ENCODE data around the gene NAGS.

DNA sequence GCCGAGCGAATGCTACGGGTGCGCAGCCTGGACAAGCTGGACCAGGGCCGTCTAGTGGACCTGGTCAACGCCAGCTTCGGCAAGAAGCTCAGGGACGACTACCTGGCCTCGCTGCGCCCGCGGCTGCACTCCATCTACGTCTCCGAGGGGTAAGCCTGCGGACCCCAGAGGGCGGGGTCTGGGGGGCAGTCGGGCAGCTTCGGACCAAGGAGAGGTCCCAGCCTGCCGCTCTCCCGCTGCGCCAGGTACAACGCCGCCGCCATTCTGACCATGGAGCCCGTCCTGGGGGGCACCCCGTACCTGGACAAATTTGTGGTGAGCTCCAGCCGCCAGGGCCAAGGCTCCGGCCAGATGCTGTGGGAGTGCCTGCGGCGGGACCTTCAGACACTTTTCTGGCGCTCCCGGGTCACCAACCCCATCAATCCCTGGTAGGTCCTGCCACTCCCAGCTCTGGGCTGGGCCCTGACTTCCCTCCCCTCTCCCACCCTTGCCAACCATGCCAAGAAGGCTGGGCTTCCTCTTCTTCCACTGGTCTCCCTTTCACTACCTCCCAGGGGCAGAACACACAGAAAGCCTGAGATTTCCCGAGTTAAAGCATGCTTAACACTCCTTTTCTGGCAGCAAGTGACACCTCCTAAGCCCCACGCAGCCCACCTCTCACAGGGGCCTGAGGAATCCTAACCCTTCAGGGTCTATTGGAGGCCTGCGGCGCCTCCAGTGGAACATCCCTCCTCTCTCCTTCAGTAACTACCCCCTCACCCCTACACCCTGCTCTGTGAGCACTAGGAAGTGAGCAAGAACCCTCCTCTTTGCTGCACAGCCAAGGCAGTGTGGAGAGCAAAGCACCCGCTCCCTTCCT is 3.2 kb downstream of the NAGS start:
- no peak for TF ChIP-seq EZH2 (IDR thresholded peaks at IDR 0.05; ENCODE audit: low read depth, unreplicated experiment)
- TF ChIP-seq, protein P1, sequence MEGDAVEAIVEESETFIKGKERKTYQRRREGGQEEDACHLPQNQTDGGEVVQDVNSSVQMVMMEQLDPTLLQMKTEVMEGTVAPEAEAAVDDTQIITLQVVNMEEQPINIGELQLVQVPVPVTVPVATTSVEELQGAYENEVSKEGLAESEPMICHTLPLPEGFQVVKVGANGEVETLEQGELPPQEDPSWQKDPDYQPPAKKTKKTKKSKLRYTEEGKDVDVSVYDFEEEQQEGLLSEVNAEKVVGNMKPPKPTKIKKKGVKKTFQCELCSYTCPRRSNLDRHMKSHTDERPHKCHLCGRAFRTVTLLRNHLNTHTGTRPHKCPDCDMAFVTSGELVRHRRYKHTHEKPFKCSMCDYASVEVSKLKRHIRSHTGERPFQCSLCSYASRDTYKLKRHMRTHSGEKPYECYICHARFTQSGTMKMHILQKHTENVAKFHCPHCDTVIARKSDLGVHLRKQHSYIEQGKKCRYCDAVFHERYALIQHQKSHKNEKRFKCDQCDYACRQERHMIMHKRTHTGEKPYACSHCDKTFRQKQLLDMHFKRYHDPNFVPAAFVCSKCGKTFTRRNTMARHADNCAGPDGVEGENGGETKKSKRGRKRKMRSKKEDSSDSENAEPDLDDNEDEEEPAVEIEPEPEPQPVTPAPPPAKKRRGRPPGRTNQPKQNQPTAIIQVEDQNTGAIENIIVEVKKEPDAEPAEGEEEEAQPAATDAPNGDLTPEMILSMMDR (conservative IDR thresholded peaks at IDR 0.05; ENCODE audit: low read depth in 2 of 2) = 0 out of 4 replicates have a peak, but pooled peaks of 1 of the 2 experiments have one; percentile 11
- no peak for TF ChIP-seq ZNF331 (CRISPR knock-in tag; IDR thresholded peaks at IDR 0.05; ENCODE audit: low read depth)
- peak; percentile 34; the same call in 1 of the 2 replicates for TF ChIP-seq POLR2AphosphoS5 (IDR thresholded peaks at IDR 0.05; ENCODE audit: low read depth)
- TF ChIP-seq, protein P2, sequence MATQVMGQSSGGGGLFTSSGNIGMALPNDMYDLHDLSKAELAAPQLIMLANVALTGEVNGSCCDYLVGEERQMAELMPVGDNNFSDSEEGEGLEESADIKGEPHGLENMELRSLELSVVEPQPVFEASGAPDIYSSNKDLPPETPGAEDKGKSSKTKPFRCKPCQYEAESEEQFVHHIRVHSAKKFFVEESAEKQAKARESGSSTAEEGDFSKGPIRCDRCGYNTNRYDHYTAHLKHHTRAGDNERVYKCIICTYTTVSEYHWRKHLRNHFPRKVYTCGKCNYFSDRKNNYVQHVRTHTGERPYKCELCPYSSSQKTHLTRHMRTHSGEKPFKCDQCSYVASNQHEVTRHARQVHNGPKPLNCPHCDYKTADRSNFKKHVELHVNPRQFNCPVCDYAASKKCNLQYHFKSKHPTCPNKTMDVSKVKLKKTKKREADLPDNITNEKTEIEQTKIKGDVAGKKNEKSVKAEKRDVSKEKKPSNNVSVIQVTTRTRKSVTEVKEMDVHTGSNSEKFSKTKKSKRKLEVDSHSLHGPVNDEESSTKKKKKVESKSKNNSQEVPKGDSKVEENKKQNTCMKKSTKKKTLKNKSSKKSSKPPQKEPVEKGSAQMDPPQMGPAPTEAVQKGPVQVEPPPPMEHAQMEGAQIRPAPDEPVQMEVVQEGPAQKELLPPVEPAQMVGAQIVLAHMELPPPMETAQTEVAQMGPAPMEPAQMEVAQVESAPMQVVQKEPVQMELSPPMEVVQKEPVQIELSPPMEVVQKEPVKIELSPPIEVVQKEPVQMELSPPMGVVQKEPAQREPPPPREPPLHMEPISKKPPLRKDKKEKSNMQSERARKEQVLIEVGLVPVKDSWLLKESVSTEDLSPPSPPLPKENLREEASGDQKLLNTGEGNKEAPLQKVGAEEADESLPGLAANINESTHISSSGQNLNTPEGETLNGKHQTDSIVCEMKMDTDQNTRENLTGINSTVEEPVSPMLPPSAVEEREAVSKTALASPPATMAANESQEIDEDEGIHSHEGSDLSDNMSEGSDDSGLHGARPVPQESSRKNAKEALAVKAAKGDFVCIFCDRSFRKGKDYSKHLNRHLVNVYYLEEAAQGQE (IDR thresholded peaks at IDR 0.05; ENCODE audit: unreplicated experiment) = no peak
- no peak for TF ChIP-seq ZNF114 (CRISPR knock-in tag; IDR thresholded peaks at IDR 0.05)
- no peak for TF ChIP-seq CREB1 (CRISPR knock-in tag; IDR thresholded peaks at IDR 0.05; ENCODE audit: low read depth)
- TF ChIP-seq, protein P3, sequence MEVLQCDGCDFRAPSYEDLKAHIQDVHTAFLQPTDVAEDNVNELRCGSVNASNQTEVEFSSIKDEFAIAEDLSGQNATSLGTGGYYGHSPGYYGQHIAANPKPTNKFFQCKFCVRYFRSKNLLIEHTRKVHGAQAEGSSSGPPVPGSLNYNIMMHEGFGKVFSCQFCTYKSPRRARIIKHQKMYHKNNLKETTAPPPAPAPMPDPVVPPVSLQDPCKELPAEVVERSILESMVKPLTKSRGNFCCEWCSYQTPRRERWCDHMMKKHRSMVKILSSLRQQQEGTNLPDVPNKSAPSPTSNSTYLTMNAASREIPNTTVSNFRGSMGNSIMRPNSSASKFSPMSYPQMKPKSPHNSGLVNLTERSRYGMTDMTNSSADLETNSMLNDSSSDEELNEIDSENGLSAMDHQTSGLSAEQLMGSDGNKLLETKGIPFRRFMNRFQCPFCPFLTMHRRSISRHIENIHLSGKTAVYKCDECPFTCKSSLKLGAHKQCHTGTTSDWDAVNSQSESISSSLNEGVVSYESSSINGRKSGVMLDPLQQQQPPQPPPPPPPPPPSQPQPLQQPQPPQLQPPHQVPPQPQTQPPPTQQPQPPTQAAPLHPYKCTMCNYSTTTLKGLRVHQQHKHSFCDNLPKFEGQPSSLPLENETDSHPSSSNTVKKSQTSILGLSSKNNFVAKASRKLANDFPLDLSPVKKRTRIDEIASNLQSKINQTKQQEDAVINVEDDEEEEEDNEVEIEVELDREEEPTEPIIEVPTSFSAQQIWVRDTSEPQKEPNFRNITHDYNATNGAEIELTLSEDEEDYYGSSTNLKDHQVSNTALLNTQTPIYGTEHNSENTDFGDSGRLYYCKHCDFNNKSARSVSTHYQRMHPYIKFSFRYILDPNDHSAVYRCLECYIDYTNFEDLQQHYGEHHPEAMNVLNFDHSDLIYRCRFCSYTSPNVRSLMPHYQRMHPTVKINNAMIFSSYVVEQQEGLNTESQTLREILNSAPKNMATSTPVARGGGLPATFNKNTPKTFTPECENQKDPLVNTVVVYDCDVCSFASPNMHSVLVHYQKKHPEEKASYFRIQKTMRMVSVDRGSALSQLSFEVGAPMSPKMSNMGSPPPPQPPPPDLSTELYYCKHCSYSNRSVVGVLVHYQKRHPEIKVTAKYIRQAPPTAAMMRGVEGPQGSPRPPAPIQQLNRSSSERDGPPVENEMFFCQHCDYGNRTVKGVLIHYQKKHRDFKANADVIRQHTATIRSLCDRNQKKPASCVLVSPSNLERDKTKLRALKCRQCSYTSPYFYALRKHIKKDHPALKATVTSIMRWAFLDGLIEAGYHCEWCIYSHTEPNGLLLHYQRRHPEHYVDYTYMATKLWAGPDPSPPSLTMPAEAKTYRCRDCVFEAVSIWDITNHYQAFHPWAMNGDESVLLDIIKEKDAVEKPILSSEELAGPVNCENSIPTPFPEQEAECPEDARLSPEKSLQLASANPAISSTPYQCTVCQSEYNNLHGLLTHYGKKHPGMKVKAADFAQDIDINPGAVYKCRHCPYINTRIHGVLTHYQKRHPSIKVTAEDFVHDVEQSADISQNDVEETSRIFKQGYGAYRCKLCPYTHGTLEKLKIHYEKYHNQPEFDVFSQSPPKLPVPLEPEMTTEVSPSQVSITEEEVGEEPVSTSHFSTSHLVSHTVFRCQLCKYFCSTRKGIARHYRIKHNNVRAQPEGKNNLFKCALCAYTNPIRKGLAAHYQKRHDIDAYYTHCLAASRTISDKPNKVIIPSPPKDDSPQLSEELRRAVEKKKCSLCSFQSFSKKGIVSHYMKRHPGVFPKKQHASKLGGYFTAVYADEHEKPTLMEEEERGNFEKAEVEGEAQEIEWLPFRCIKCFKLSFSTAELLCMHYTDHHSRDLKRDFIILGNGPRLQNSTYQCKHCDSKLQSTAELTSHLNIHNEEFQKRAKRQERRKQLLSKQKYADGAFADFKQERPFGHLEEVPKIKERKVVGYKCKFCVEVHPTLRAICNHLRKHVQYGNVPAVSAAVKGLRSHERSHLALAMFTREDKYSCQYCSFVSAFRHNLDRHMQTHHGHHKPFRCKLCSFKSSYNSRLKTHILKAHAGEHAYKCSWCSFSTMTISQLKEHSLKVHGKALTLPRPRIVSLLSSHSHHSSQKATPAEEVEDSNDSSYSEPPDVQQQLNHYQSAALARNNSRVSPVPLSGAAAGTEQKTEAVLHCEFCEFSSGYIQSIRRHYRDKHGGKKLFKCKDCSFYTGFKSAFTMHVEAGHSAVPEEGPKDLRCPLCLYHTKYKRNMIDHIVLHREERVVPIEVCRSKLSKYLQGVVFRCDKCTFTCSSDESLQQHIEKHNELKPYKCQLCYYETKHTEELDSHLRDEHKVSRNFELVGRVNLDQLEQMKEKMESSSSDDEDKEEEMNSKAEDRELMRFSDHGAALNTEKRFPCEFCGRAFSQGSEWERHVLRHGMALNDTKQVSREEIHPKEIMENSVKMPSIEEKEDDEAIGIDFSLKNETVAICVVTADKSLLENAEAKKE (CRISPR knock-in tag; IDR thresholded peaks at IDR 0.05) = no peak
